Retinal pigment epithelial cell (primary cell): ENCODE results near the gene DCLK1.

Experiments used
- DNase-seq: peaks from one replicate; pipeline ENCODE4 v3.0.0-alpha.2; 2010; ENCODE audit warnings: low read depth
- H3K4me3 ChIP-seq: 2 replicates; pipeline ENCODE4 v1.5.1; 2011; ENCODE audit warnings: mild to moderate bottlenecking, low read length, control low read depth, moderate library complexity
- CTCF ChIP-seq: conservative IDR thresholded peaks from 2 replicates; pipeline ENCODE4 v1.5.1; 2011; ENCODE audit warnings: low read depth, low read length, control low read depth, inconsistent platforms

Gene DCLK1

GRCh38 chr13:35830850-35831450, 300.2 kb downstream of the DCLK1 start:
- H3K4me3 ChIP-seq: no peak overlapping the region
- TF ChIP-seq CTCF: no peak
- DNase-seq: no peak

- TF ChIP-seq CTCF: peak; percentile 38
- no peak overlapping the region for H3K4me3 ChIP-seq
- DNase-seq: no peak
Measured at GRCh38 chr13:35826626-35827254, 304.4 kb downstream of the DCLK1 start.

GRCh38 chr13:35824825-35825224, 306.4 kb downstream of the DCLK1 start:
- no peak for TF ChIP-seq CTCF
- no peak overlapping the region for H3K4me3 ChIP-seq
- DNase-seq: no peak

- TF ChIP-seq CTCF: no peak
- DNase-seq: no peak
- H3K4me3 ChIP-seq: no peak overlapping the region
Measured at GRCh38 chr13:35824395-35824794, 306.8 kb downstream of the DCLK1 start.

- no peak for DNase-seq
- H3K4me3 ChIP-seq: no peak overlapping the region
- no peak for TF ChIP-seq CTCF
Measured at GRCh38 chr13:35822666-35823065, 308.5 kb downstream of the DCLK1 start.

- H3K4me3 ChIP-seq: no peak overlapping the region
- peak; percentile 10 for DNase-seq
- TF ChIP-seq CTCF: peak; percentile 66
Measured at GRCh38 chr13:35818633-35819067, 312.5 kb downstream of the DCLK1 start.
